K562 (cell line): ENCODE data around the gene TIMP3. TPM values are rescaled to one million over a fixed set of nuclear protein-coding genes. Genes with fewer than 3 reads are reported as not detected.

Experiments used
- ATAC-seq: fragments of 200-7000 bp; cut with Tn5 transposase; 3 replicates; pipeline ENCODE4 v1.9.1; 2020; ENCODE audit warnings: moderate library complexity
- BruUV-seq: library from RNA; stranded (reverse); fragments of 400-500 nt; replicated peaks from 2 replicates; lab custom pipeline; 2021; lab: Mats Ljungman, UMichigan
- CTCF ChIA-PET: fragments of 300-600 bp; formaldehyde crosslinking; extraction: SDS; loops from one replicate; lab custom pipeline; 2021; ENCODE audit warnings: low intra/inter-chr PET ratio; lab: Yijun Ruan, JAX
- POLR2A ChIA-PET: fragments of 300-600, 350-650 bp; sonication (Branson Sonifier 250); formaldehyde crosslinking; extraction: SDS; loops from one replicate; lab custom pipeline; 2021; ENCODE audit warnings: antibody characterized with exemption, inconsistent platforms; lab: Yijun Ruan, JAX
- DNase-seq, 4 experiments: peaks; one replicate each; pipeline versions ENCODE4 v3.0.0 to v3.0.0-alpha.2; 2011 to 2018; ENCODE audit warnings: low spot score in 3 of 4, mixed read lengths in 3 of 4; ENCODE audit errors: extremely low read depth in 1 of 4
- FAIRE-seq: peaks from 2 replicates; lab custom pipeline; 2011; peaks lifted over from hg19 to GRCh38; lab: Jason Lieb, UNC
- H2AFZ ChIP-seq: 2 replicates; pipeline ENCODE4 v1.6.0; 2011; ENCODE audit warnings: low read depth, low read length, control low read depth, inconsistent platforms
- H3K27ac ChIP-seq: fragments of 200-600 bp; 3 replicates; pipeline ENCODE4 v1.8.0; 2011; ENCODE audit warnings: low read depth, mild to moderate bottlenecking, control low read depth, inconsistent platforms, low read length, moderate library complexity, mixed read lengths; ENCODE audit errors: extremely low read depth
- H3K27me3 ChIP-seq, 2 experiments: fragments of 300-600 bp in 1 of 2; 2 replicates in 1 of 2; 3 replicates in 1 of 2; pipeline versions ENCODE4 v1.6.0 to v1.8.0; 2011; ENCODE audit warnings: inconsistent platforms in 2 of 2, low read length in 2 of 2, mild to moderate bottlenecking in 1 of 2, mixed read lengths in 1 of 2, moderate library complexity in 1 of 2; ENCODE audit not compliant: control insufficient read depth in 2 of 2, insufficient read depth in 2 of 2
- H3K36me3 ChIP-seq: fragments of 300-600 bp; 3 replicates; pipeline ENCODE4 v1.8.0; 2011; ENCODE audit warnings: mild to moderate bottlenecking, low read length, inconsistent platforms; ENCODE audit not compliant: control insufficient read depth, insufficient read depth
- H3K4me1 ChIP-seq, 2 experiments: fragments of 200-600 bp in 1 of 2; replicated peaks in 1 of 2; 2 replicates in 1 of 2; 3 replicates in 1 of 2; pipeline versions ENCODE4 v1.5.1 to v1.8.0; 2011; ENCODE audit warnings: inconsistent platforms in 2 of 2, low read length in 2 of 2, mild to moderate bottlenecking in 1 of 2, mixed read lengths in 1 of 2, moderate library complexity in 1 of 2; ENCODE audit not compliant: control insufficient read depth in 2 of 2, insufficient read depth in 2 of 2
- H3K4me2 ChIP-seq: 2 replicates; pipeline ENCODE4 v1.6.1; 2011; ENCODE audit warnings: low read length, control low read depth, inconsistent platforms, mixed read lengths; ENCODE audit not compliant: insufficient read depth
- H3K4me3 ChIP-seq: fragments of 200-600 bp; sonication (generic), shearing (Covaris generic); 2 replicates; pipeline ENCODE4 v1.5.1; 2016; ENCODE audit warnings: control low read depth, inconsistent platforms
- H3K79me2 ChIP-seq: fragments of 200-600 bp; 3 replicates; pipeline ENCODE4 v1.8.0; 2011; ENCODE audit warnings: low read length, inconsistent platforms; ENCODE audit not compliant: control insufficient read depth, insufficient read depth
- H3K9ac ChIP-seq, 2 experiments: 2 replicates each; pipeline versions ENCODE4 v1.6.0 to v1.6.1; 2011; ENCODE audit warnings: low read depth in 2 of 2, low read length in 2 of 2, control low read depth in 1 of 2, inconsistent platforms in 1 of 2, mild to moderate bottlenecking in 1 of 2, mixed read lengths in 1 of 2; ENCODE audit not compliant: insufficient read depth in 1 of 2
- H3K9me1 ChIP-seq: one replicate; pipeline ENCODE4 v1.6.0; 2011; ENCODE audit warnings: inconsistent platforms, mild to moderate bottlenecking, low read length, moderate library complexity; ENCODE audit not compliant: control insufficient read depth, insufficient read depth
- H3K9me3 ChIP-seq: replicated peaks from 2 replicates; pipeline ENCODE4 v1.5.1; 2011; ENCODE audit warnings: low read depth, low read length, inconsistent platforms; ENCODE audit not compliant: control insufficient read depth, insufficient read depth
- H4K20me1 ChIP-seq: replicated peaks from 2 replicates; pipeline ENCODE4 v1.6.1; 2011; ENCODE audit warnings: low read length, inconsistent platforms, mixed read lengths; ENCODE audit not compliant: control insufficient read depth, insufficient read depth
- BCL6 ChIP-seq: fragments of 250-450 bp; sonication (Bioruptor Pico); IDR thresholded peaks from 2 replicates; pipeline ENCODE4 v1.4.0; 2020
- BRD4 ChIP-seq: fragments of 200-600 bp; sonication (generic); IDR thresholded peaks from 2 replicates; pipeline ENCODE4 v1.6.1; 2017; ENCODE audit warnings: inconsistent platforms
- COPS2 ChIP-seq: fragments of 450-650 bp; conservative IDR thresholded peaks from 2 replicates; pipeline ENCODE4 v1.6.1; 2016; ENCODE audit warnings: mild to moderate bottlenecking, moderate library complexity
- MCM2 ChIP-seq: fragments of 450-650 bp; IDR thresholded peaks from 2 replicates; pipeline ENCODE4 v1.6.1; 2017; ENCODE audit warnings: low read depth, mild to moderate bottlenecking
- POLR2G ChIP-seq: fragments of 200-400 bp; formaldehyde crosslinking; IDR thresholded peaks from 2 replicates; pipeline ENCODE4 v1.6.1; 2017; ENCODE audit warnings: low read depth, mild to moderate bottlenecking, antibody characterized with exemption, low read length, moderate library complexity
- ZHX1 ChIP-seq: fragments of 150-350 bp; conservative IDR thresholded peaks from 2 replicates; pipeline ENCODE4 v1.6.1; 2014; ENCODE audit warnings: low read length
- ZNF232 ChIP-seq: sonication (generic); formaldehyde crosslinking; IDR thresholded peaks from 2 replicates; pipeline ENCODE4 v1.8.0; 2022; ENCODE audit warnings: mild to moderate bottlenecking, missing genetic modification reagents
- ZNF586 ChIP-seq: fragments of 450-650 bp; formaldehyde crosslinking; conservative IDR thresholded peaks from 2 replicates; pipeline ENCODE4 v1.4.0; 2020; ENCODE audit warnings: mild to moderate bottlenecking, moderate library complexity
- ZNF699 ChIP-seq: fragments of 250-450 bp; sonication (Bioruptor Pico); IDR thresholded peaks from 2 replicates; pipeline ENCODE4 v1.8.0; 2021; ENCODE audit warnings: mild to moderate bottlenecking, moderate library complexity; ENCODE audit not compliant: insufficient replicate concordance
- WGBS: fragments of 100-300 bp; shearing (Covaris generic); methylation state at CpG from one replicate; pipeline ENCODE4 v1.1.6; 2016; ENCODE audit warnings: low coverage, mixed read lengths; ENCODE audit not compliant: insufficient coverage; ENCODE audit errors: missing lambda C conversion rate; 5-methylcytosine and 5-hydroxymethylcytosine counted together
- in situ Hi-C: fragments of 300-500 bp; cut with MboI; formaldehyde crosslinking; loops from 4 replicates; pipeline ENCODE4 v1.15.0; 2018; ENCODE audit warnings: inconsistent platforms, mixed read lengths
- intact Hi-C: fragments of 100-400 bp; cut with micrococcal nuclease; formaldehyde crosslinking; loops from 2 replicates; pipeline ENCODE4 v1.14.2; 2022
- polyA plus RNA-seq, 8 experiments: library from polyadenylated mRNA; depleted of rRNA in 4 of 8; stranded (reverse) in 5 of 8; unstranded in 3 of 8; fragments of >200 nt; fragmentation: Nextera tagmentation in 2 of 8; fragmentation: Illumina TruSeq in 1 of 8; extraction: Ambion mirVana in 2 of 8; extraction: Trizol in 1 of 8; gene quantifications; 2 replicates each; pipeline versions ENCODE4 v1.2.1 to v1.2.3, GENCODE V29; 2011 to 2014; ENCODE audit warnings: inconsistent platforms in 1 of 8, missing spikeins in 1 of 8
- total RNA-seq, 7 experiments: library from RNA; depleted of rRNA in 6 of 7; stranded (reverse); fragments of >200 nt in 6 of 7; fragmentation: Illumina TruSeq in 2 of 7; extraction: Trizol in 2 of 7; gene quantifications; 2 replicates each; pipeline versions ENCODE4 v1.2.1 to v1.2.3, GENCODE V29; 2011 to 2021; ENCODE audit warnings: low replicate concordance in 1 of 7

TIMP3 gene
- total and polyA plus RNA-seq, 9 of the 15 experiments (the other 6 are each of a cell fraction or from before 2014, with no cell fraction given): 0.07 to 0.73 (median 0.18) TPM

GRCh38 chr22:32800158-32800882 is 1.2 kb upstream of the TIMP3 start:
- no peak overlapping the region for H3K4me3 ChIP-seq
- in situ Hi-C loops (no loop called here), intact Hi-C loops (no loop called here)
- no peak for ATAC-seq
- CTCF ChIA-PET: no interaction called here
- H3K9me3 ChIP-seq: no peaks in the 10 kb centered on the region
- no peak overlapping the region for H3K4me2 ChIP-seq
- no peak overlapping the region for H3K27ac ChIP-seq
- H3K4me1 ChIP-seq: peaks cover 0 to 13% of the 10 kb centered on the region in 2 experiments; a peak in 2 of 5 replicates
- no peaks in the 10 kb centered on the region for H3K79me2 ChIP-seq
- H3K27me3 ChIP-seq: peaks cover 8 to 34% of the 10 kb centered on the region in 2 experiments; a peak in 4 of 5 replicates
- no peaks in the 10 kb centered on the region for H4K20me1 ChIP-seq
- 4% methylated on average over 7 of the region's 8 CpGs for WGBS
- H2AFZ ChIP-seq: no peak overlapping the region
- BruUV-seq: no TSS peak
- no peaks in the 10 kb centered on the region for H3K36me3 ChIP-seq
- TF ChIP-seq MCM2: no peak
- no peak for TF ChIP-seq COPS2
- no peak for TF ChIP-seq ZNF699 (CRISPR knock-in tag)
- DNase-seq: no peak
- FAIRE-seq: no peak
- no peak overlapping the region for H3K9ac ChIP-seq
- POLR2A ChIA-PET: interaction anchor here (0.8 to 1.2 kb wide), 2 partner anchors 11 to 186 kb away, joined by 3 to 4 read pairs; no protein-coding TSS in a partner anchor
- no peaks in the 10 kb centered on the region for H3K9me1 ChIP-seq

- H3K36me3 ChIP-seq: no peaks in the 10 kb centered on the region
- POLR2A ChIA-PET: interaction anchor here (1.2 kb wide), 1 partner anchor 10 kb away, joined by 3 read pairs; no protein-coding TSS in a partner anchor
- no peak overlapping the region for H3K9ac ChIP-seq
- no peak overlapping the region for H2AFZ ChIP-seq
- FAIRE-seq: no peak
- H3K27ac ChIP-seq: no peak overlapping the region
- DNase-seq: no peak
- WGBS: 0% methylated on average over 2 of the region's 21 CpGs
- BruUV-seq: no TSS peak
- ATAC-seq: no peak
- CTCF ChIA-PET: no interaction called here
- H3K79me2 ChIP-seq: no peaks in the 10 kb centered on the region
- peaks cover 0 to 13% of the 10 kb centered on the region in 2 experiments; a peak in 2 of 5 replicates for H3K4me1 ChIP-seq
- no peaks in the 10 kb centered on the region for H4K20me1 ChIP-seq
- intact Hi-C loops: no loop called here
- in situ Hi-C loops: no loop called here
- no peak overlapping the region for H3K4me3 ChIP-seq
- no peak for TF ChIP-seq ZHX1
- TF ChIP-seq ZNF232 (CRISPR knock-in tag): no peak
- no peak for TF ChIP-seq POLR2G
- TF ChIP-seq ZNF586 (CRISPR knock-in tag): no peak
- TF ChIP-seq BCL6 (CRISPR knock-in tag): no peak
- no peak for TF ChIP-seq BRD4
- TF ChIP-seq, all 486 proteins: peak for 0
- no peaks in the 10 kb centered on the region for H3K9me3 ChIP-seq
- H3K4me2 ChIP-seq: no peak overlapping the region
- H3K9me1 ChIP-seq: no peaks in the 10 kb centered on the region
- H3K27me3 ChIP-seq: peaks cover 8 to 31% of the 10 kb centered on the region in 2 experiments; a peak in 4 of 5 replicates
Measured at GRCh38 chr22:32800994-32801536, 440 bp upstream of the TIMP3 start.
